Caco-2 (cell line): ENCODE results near the gene COPZ2. TPM values are rescaled to one million over a fixed set of nuclear protein-coding genes. Genes with fewer than 3 reads are reported as not detected.

Source experiments
- BruUV-seq: library from RNA; stranded (reverse); fragments of 400-500 nt; replicated peaks from 2 replicates; lab custom pipeline; 2021; lab: Mats Ljungman, UMichigan
- CTCF ChIA-PET: fragments of 300-600 bp; sonication (Branson Sonifier 250); formaldehyde crosslinking; loops from one replicate; lab custom pipeline; 2022; ENCODE audit warnings: antibody characterized with exemption; lab: Charles Lee
- POLR2A ChIA-PET: fragments of 300-600 bp; sonication (Branson Sonifier 250); formaldehyde crosslinking; loops from one replicate; lab custom pipeline; 2022; ENCODE audit warnings: antibody characterized with exemption; lab: Charles Lee
- DNase-seq, 2 experiments: peaks; one replicate each; pipeline versions ENCODE4 v3.0.0 to v3.0.0-alpha.2; 2020 to 2022
- H3K27me3 ChIP-seq: replicated peaks from 2 replicates; pipeline ENCODE4 v1.6.0; 2011; ENCODE audit warnings: low read length; ENCODE audit not compliant: control insufficient read depth, insufficient read depth
- H3K36me3 ChIP-seq: 2 replicates; pipeline ENCODE4 v1.5.1; 2011; ENCODE audit warnings: low read length; ENCODE audit not compliant: control insufficient read depth, insufficient read depth
- H3K4me1 ChIP-seq: fragments of 250-450 bp; sonication (Bioruptor Pico); 2 replicates; pipeline ENCODE4 v1.5.1; 2020; ENCODE audit warnings: mild to moderate bottlenecking
- H3K4me3 ChIP-seq: 2 replicates; pipeline ENCODE4 v1.5.1; 2011; ENCODE audit warnings: low read depth, mild to moderate bottlenecking, control low read depth, low read length
- H3K9me3 ChIP-seq: fragments of 250-450 bp; sonication (Bioruptor Pico); 2 replicates; pipeline ENCODE4 v1.5.1; 2020; ENCODE audit warnings: mild to moderate bottlenecking, moderate library complexity
- H3K27ac Mint-ChIP-seq: one replicate; pipeline ENCODE4 v1.8.0; 2022; ENCODE audit warnings: mixed read lengths; ENCODE audit not compliant: unreplicated experiment
- H3K27me3 Mint-ChIP-seq: one replicate; pipeline ENCODE4 v1.8.0; 2022; ENCODE audit warnings: mixed read lengths; ENCODE audit not compliant: insufficient read depth, unreplicated experiment
- H3K36me3 Mint-ChIP-seq: one replicate; pipeline ENCODE4 v1.8.0; 2022; ENCODE audit warnings: mild to moderate bottlenecking, mixed read lengths; ENCODE audit not compliant: insufficient read depth, unreplicated experiment
- H3K4me1 Mint-ChIP-seq: one replicate; pipeline ENCODE4 v1.8.0; 2022; ENCODE audit warnings: low read depth, mixed read lengths; ENCODE audit not compliant: unreplicated experiment
- H3K4me3 Mint-ChIP-seq: one replicate; pipeline ENCODE4 v1.8.0; 2022; ENCODE audit warnings: mild to moderate bottlenecking, moderate library complexity, mixed read lengths; ENCODE audit not compliant: unreplicated experiment
- H3K9me3 Mint-ChIP-seq: one replicate; pipeline ENCODE4 v1.8.0; 2022; ENCODE audit warnings: mixed read lengths; ENCODE audit not compliant: unreplicated experiment
- CTCF ChIP-seq, 2 experiments: fragments of 200-600 bp in 1 of 2; IDR thresholded peaks; 1 replicate in 1 of 2; 2 replicates in 1 of 2; pipeline versions ENCODE4 v1.5.1 to v1.8.0; 2011 to 2022; ENCODE audit warnings: antibody characterized with exemption in 1 of 2, control low read depth in 1 of 2, inconsistent platforms in 1 of 2, low read depth in 1 of 2, low read length in 1 of 2, mild to moderate bottlenecking in 1 of 2, moderate library complexity in 1 of 2; ENCODE audit not compliant: insufficient read depth in 1 of 2, severe bottlenecking in 1 of 2, unreplicated experiment in 1 of 2
- intact Hi-C: fragments of 100-400 bp; cut with micrococcal nuclease; formaldehyde crosslinking; loops from one replicate; pipeline ENCODE4 v1.10.0; 2022; ENCODE audit not compliant: unreplicated experiment
- total RNA-seq: library from RNA; stranded (reverse); gene quantifications from 2 replicates; pipeline ENCODE4 v1.2.3, GENCODE V29; 2022

COPZ2 gene
- total RNA-seq, 1 experiment from 2014 or later = 6.7 TPM

GRCh38 chr17:48025904-48026501 lies 11.6 kb downstream of the COPZ2 start:
- peaks cover 17% of the 10 kb centered on the region for H3K27me3 Mint-ChIP-seq
- peaks cover 5% of the 10 kb centered on the region for H3K27me3 ChIP-seq
- peaks cover 26% of the 10 kb centered on the region for H3K4me1 ChIP-seq
- BruUV-seq = no TSS peak
- POLR2A ChIA-PET = interaction anchor here (0.6 to 3.4 kb wide), 11 partner anchors 21 to 375 kb away, joined by 3 to 46 read pairs (median 3); partner anchors contain the start of genes NFE2L1, PNPO and SNX11
- no peaks in the 10 kb centered on the region for H3K9me3 Mint-ChIP-seq
- peak overlapping the region; percentile 89 for H3K27ac Mint-ChIP-seq
- H3K4me3 Mint-ChIP-seq = peak overlapping the region; percentile 87
- intact Hi-C loops = loop anchor here (1.0 to 10.0 kb wide), 13 partner anchors 11 to 593 kb away; partner anchors contain the start of genes CBX1, COPZ2 and NFE2L1
- H3K9me3 ChIP-seq = no peaks in the 10 kb centered on the region
- CTCF ChIA-PET = interaction anchor here (0.6 to 3.6 kb wide), 77 partner anchors 8 to 1389 kb away, joined by 3 to 225 read pairs (median 5); partner anchors contain the start of genes CBX1, CDK5RAP3, LRRC46 and MRPL10
- H3K4me1 Mint-ChIP-seq = peaks cover 34% of the 10 kb centered on the region
- peak overlapping the region; percentile 43 for H3K4me3 ChIP-seq
- DNase-seq = peak; percentile 62 to 77
- no peaks in the 10 kb centered on the region for H3K36me3 ChIP-seq
- peaks cover 13% of the 10 kb centered on the region for H3K36me3 Mint-ChIP-seq
- no peak for TF ChIP-seq CTCF (IDR thresholded peaks at IDR 0.05; ENCODE audit: insufficient read depth in 1 of 2, low read depth in 1 of 2, low read length in 1 of 2, severe bottlenecking in 1 of 2, unreplicated experiment in 1 of 2)

GRCh38 chr17:48025040-48025903 lies 12.3 kb downstream of the COPZ2 start:
- H3K27ac Mint-ChIP-seq = peak overlapping the region; percentile 89
- H3K9me3 Mint-ChIP-seq = no peaks in the 10 kb centered on the region
- CTCF ChIA-PET = interaction anchor here (0.5 to 3.6 kb wide), 66 partner anchors 8 to 1389 kb away, joined by 3 to 225 read pairs (median 5); partner anchors contain the start of genes CBX1, CDK5RAP3, NFE2L1 and PHB1
- H3K27me3 ChIP-seq = peaks cover 5% of the 10 kb centered on the region
- peak overlapping the region; percentile 87 for H3K4me3 Mint-ChIP-seq
- peak; percentile 98 to 100 for TF ChIP-seq CTCF (IDR thresholded peaks at IDR 0.05; ENCODE audit: insufficient read depth in 1 of 2, low read depth in 1 of 2, low read length in 1 of 2, severe bottlenecking in 1 of 2, unreplicated experiment in 1 of 2)
- H3K27me3 Mint-ChIP-seq = peaks cover 17% of the 10 kb centered on the region
- peaks cover 13% of the 10 kb centered on the region for H3K36me3 Mint-ChIP-seq
- DNase-seq = peak; percentile 100
- BruUV-seq = no TSS peak
- intact Hi-C loops = loop anchor here (1.0 to 10.0 kb wide), 11 partner anchors 12 to 594 kb away; partner anchors contain the start of genes CBX1, COPZ2 and NFE2L1
- no peaks in the 10 kb centered on the region for H3K36me3 ChIP-seq
- POLR2A ChIA-PET = interaction anchor here (0.5 to 1.3 kb wide), 14 partner anchors 12 to 375 kb away, joined by 3 to 26 read pairs (median 4); partner anchors contain the start of genes COPZ2, NFE2L1, PNPO and SNX11
- peak overlapping the region; percentile 43 for H3K4me3 ChIP-seq
- H3K9me3 ChIP-seq = no peaks in the 10 kb centered on the region
- H3K4me1 ChIP-seq = peaks cover 26% of the 10 kb centered on the region
- peaks cover 34% of the 10 kb centered on the region for H3K4me1 Mint-ChIP-seq
